Smooth muscle cell (in vitro differentiated cells): ENCODE measurements around the gene NUBP2. TPM values are rescaled to one million over a fixed set of nuclear protein-coding genes. Genes with fewer than 3 reads are reported as not detected.
A peak's percentile ranks its signal among the peaks of the same experiment; 100 is the strongest.

Source experiments
- DNase-seq: peaks from one replicate; lab custom pipeline; 2025; ENCODE audit not compliant: unreplicated experiment; lab: John Stamatoyannopoulos, UW
- H2AFZ ChIP-seq: fragments of 200-600 bp; sonication (generic); 2 replicates; pipeline ENCODE4 v1.6.0; 2016; ENCODE audit warnings: antibody characterized with exemption, low read depth, mild to moderate bottlenecking
- H3F3A ChIP-seq: fragments of 200-600 bp; sonication (generic); 2 replicates; pipeline ENCODE4 v1.6.0; 2017; ENCODE audit warnings: antibody characterized with exemption, low read depth
- H3K27ac ChIP-seq: fragments of 200-600 bp; sonication (generic); 2 replicates; pipeline ENCODE4 v1.5.1; 2016; ENCODE audit warnings: low read depth, mild to moderate bottlenecking
- H3K27me3 ChIP-seq: fragments of 200-600 bp; sonication (generic); 2 replicates; pipeline ENCODE4 v1.6.1; 2016; ENCODE audit warnings: low read depth, mild to moderate bottlenecking
- H3K36me3 ChIP-seq: fragments of 200-600 bp; sonication (generic); 2 replicates; pipeline ENCODE4 v1.5.1; 2016; ENCODE audit warnings: low read depth
- H3K4me1 ChIP-seq: fragments of 200-600 bp; sonication (generic); 2 replicates; pipeline ENCODE4 v1.5.1; 2016; ENCODE audit warnings: low read depth
- H3K4me2 ChIP-seq: fragments of 200-600 bp; sonication (generic); 2 replicates; pipeline ENCODE4 v1.6.0; 2016; ENCODE audit warnings: mild to moderate bottlenecking
- H3K4me3 ChIP-seq: fragments of 200-600 bp; sonication (generic); 2 replicates; pipeline ENCODE4 v1.5.1; 2016; ENCODE audit warnings: mild to moderate bottlenecking
- H3K79me2 ChIP-seq: fragments of 200-600 bp; sonication (generic); 2 replicates; pipeline ENCODE4 v1.6.0; 2016; ENCODE audit warnings: low read depth, mild to moderate bottlenecking
- H3K9ac ChIP-seq: fragments of 200-600 bp; sonication (generic); 2 replicates; pipeline ENCODE4 v1.6.0; 2016; ENCODE audit warnings: low read depth
- H3K9me3 ChIP-seq: fragments of 200-600 bp; sonication (generic); replicated peaks from 2 replicates; pipeline ENCODE4 v1.5.1; 2016; ENCODE audit warnings: low read depth
- H4K20me1 ChIP-seq: fragments of 200-600 bp; sonication (generic); 2 replicates; pipeline ENCODE4 v1.6.0; 2016; ENCODE audit warnings: low read depth
- CTCF ChIP-seq: fragments of 200-600 bp; sonication (generic); IDR thresholded peaks from 2 replicates; pipeline ENCODE4 v1.5.1; 2017; ENCODE audit warnings: borderline replicate concordance, mild to moderate bottlenecking, antibody characterized with exemption; ENCODE audit not compliant: insufficient read depth, poor library complexity, severe bottlenecking
- WGBS: methylation state at CpG from one replicate; pipeline ENCODE4 v1.1.7; 2016; ENCODE audit warnings: low lambda C conversion rate; 5-methylcytosine and 5-hydroxymethylcytosine counted together
- polyA plus RNA-seq: library from polyadenylated mRNA; unstranded; fragments of >200 nt; fragmentation: Nextera tagmentation; extraction: Ambion mirVana; gene quantifications from 2 replicates; pipeline ENCODE4 v1.2.1, GENCODE V29; 2016
- total RNA-seq: library from RNA; depleted of rRNA; stranded (reverse); fragments of >200 nt; gene quantifications from 2 replicates; pipeline ENCODE4 v1.2.3, GENCODE V29; 2014

The NUBP2 gene
- total and polyA plus RNA-seq, 2 experiments from 2014 or later = 48.0 to 80.8 TPM

- H3K27ac ChIP-seq = no peak overlapping the region
- no peak for DNase-seq
- no peaks in the 10 kb centered on the region for H3K27me3 ChIP-seq
- H3F3A ChIP-seq = no peaks in the 10 kb centered on the region
- H2AFZ ChIP-seq = no peak overlapping the region
- no peak for TF ChIP-seq CTCF
- H3K79me2 ChIP-seq = peaks cover 13% of the 10 kb centered on the region
- 98% methylated on average over 16 of the region's 16 CpGs for WGBS
- peaks cover 2% of the 10 kb centered on the region for H3K4me1 ChIP-seq
- no peak overlapping the region for H3K9ac ChIP-seq
- no peaks in the 10 kb centered on the region for H3K36me3 ChIP-seq
- H3K4me3 ChIP-seq = no peak overlapping the region
- no peaks in the 10 kb centered on the region for H3K9me3 ChIP-seq
- H4K20me1 ChIP-seq = no peaks in the 10 kb centered on the region
- no peak overlapping the region for H3K4me2 ChIP-seq
These were observed 40.0 kb downstream of the NUBP2 start for GRCh38 chr16:1822801-1823200.

GRCh38 chr16:1823821-1824220, 41.1 kb downstream of the NUBP2 start:
- no peaks in the 10 kb centered on the region for H3K27me3 ChIP-seq
- no peak overlapping the region for H3K9ac ChIP-seq
- H3K4me2 ChIP-seq = no peak overlapping the region
- H3K36me3 ChIP-seq = no peaks in the 10 kb centered on the region
- H3K9me3 ChIP-seq = no peaks in the 10 kb centered on the region
- peak; percentile 7 for TF ChIP-seq CTCF
- WGBS = 62% methylated on average over 9 of the region's 9 CpGs
- H3F3A ChIP-seq = no peaks in the 10 kb centered on the region
- no peak for DNase-seq
- no peaks in the 10 kb centered on the region for H4K20me1 ChIP-seq
- no peak overlapping the region for H3K4me3 ChIP-seq
- no peak overlapping the region for H3K27ac ChIP-seq
- peaks cover 23% of the 10 kb centered on the region for H3K79me2 ChIP-seq
- no peak overlapping the region for H2AFZ ChIP-seq
- H3K4me1 ChIP-seq = peaks cover 12% of the 10 kb centered on the region

GRCh38 chr16:1825381-1825863, 42.7 kb downstream of the NUBP2 start:
- no peak overlapping the region for H2AFZ ChIP-seq
- H3K27ac ChIP-seq = no peak overlapping the region
- no peak overlapping the region for H3K9ac ChIP-seq
- no peaks in the 10 kb centered on the region for H4K20me1 ChIP-seq
- DNase-seq = no peak
- H3F3A ChIP-seq = no peaks in the 10 kb centered on the region
- H3K36me3 ChIP-seq = no peaks in the 10 kb centered on the region
- no peaks in the 10 kb centered on the region for H3K27me3 ChIP-seq
- H3K4me3 ChIP-seq = peak overlapping the region; percentile 83
- WGBS = 90% methylated on average over 15 of the region's 15 CpGs
- peak overlapping the region; percentile 87 for H3K4me2 ChIP-seq
- H3K79me2 ChIP-seq = peaks cover 31% of the 10 kb centered on the region
- H3K9me3 ChIP-seq = no peaks in the 10 kb centered on the region
- H3K4me1 ChIP-seq = peaks cover 18% of the 10 kb centered on the region
- no peak for TF ChIP-seq CTCF

- Histone ChIP-seq H3K4me1 (peaks cover 18% of the 10 kb centered on the region), H3K27me3 (no peaks in the 10 kb centered on the region), H3K79me2 (peaks cover 31% of the 10 kb centered on the region), H3K4me2 (peak overlapping the region; percentile 87), H3K9ac (no peak overlapping the region), H3K36me3 (no peaks in the 10 kb centered on the region), H3K4me3 (peak overlapping the region; percentile 83), H2AFZ (no peak overlapping the region), H3F3A (no peaks in the 10 kb centered on the region), H4K20me1 (no peaks in the 10 kb centered on the region), H3K27ac (no peak overlapping the region), H3K9me3 (no peaks in the 10 kb centered on the region)
- no peak for TF ChIP-seq CTCF
- WGBS = 6% methylated on average over 75 of the region's 96 CpGs
- peak; percentile 70 for DNase-seq
These were observed 43.3 kb downstream of the NUBP2 start for GRCh38 chr16:1825864-1826690.
